GM12878 (cell line): ENCODE measurements around the gene NUMBL. TPM values are rescaled to one million over a fixed set of nuclear protein-coding genes. Genes with fewer than 3 reads are reported as not detected.

Experiments
- ATAC-seq: fragments of 200-7000 bp; cut with Tn5 transposase; 3 replicates; pipeline ENCODE4 v1.9.1; 2020; ENCODE audit warnings: mild to moderate bottlenecking, moderate library complexity
- BruUV-seq: library from RNA; stranded (reverse); fragments of 400-500 nt; replicated peaks from 2 replicates; lab custom pipeline; 2021; lab: Mats Ljungman, UMichigan
- CTCF ChIA-PET: fragments of 300-600 bp; sonication (Branson Sonifier 250); formaldehyde crosslinking; extraction: SDS; loops from one replicate; lab custom pipeline; 2021; ENCODE audit warnings: inconsistent platforms; lab: Yijun Ruan, JAX
- POLR2A ChIA-PET: fragments of 350-600 bp; formaldehyde crosslinking; extraction: SDS; loops from one replicate; lab custom pipeline; 2021; ENCODE audit warnings: inconsistent platforms; lab: Charles Lee
- RAD21 ChIA-PET: fragments of 300-600 bp; sonication (Branson Sonifier 250); formaldehyde crosslinking; loops from one replicate; lab custom pipeline; 2023; ENCODE audit warnings: antibody characterized with exemption; ENCODE audit not compliant: unreplicated experiment; lab: Charles Lee
- SMC1A ChIA-PET: fragments of 300-600 bp; sonication (Branson Sonifier 250); formaldehyde crosslinking; loops from one replicate; lab custom pipeline; 2023; ENCODE audit not compliant: unreplicated experiment, uncharacterized antibody; lab: Charles Lee
- DNase-seq: peaks from one replicate; pipeline ENCODE4 v3.0.0-alpha.2; 2011; ENCODE audit warnings: low read depth, low spot score
- FAIRE-seq: peaks from 3 replicates; lab custom pipeline; 2011; peaks lifted over from hg19 to GRCh38; lab: Jason Lieb, UNC
- H2AFZ ChIP-seq: 2 replicates; pipeline ENCODE4 v1.6.0; 2011; ENCODE audit warnings: low read depth, low read length, control low read depth; ENCODE audit not compliant: control insufficient read depth
- H3K27ac ChIP-seq: 2 replicates; pipeline ENCODE4 v1.5.1; 2011; ENCODE audit warnings: control low read depth; ENCODE audit not compliant: control insufficient read depth, insufficient read depth
- H3K27me3 ChIP-seq, 2 experiments: replicated peaks in 1 of 2; 2 replicates each; pipeline versions ENCODE4 v1.6.0 to v1.6.1; 2011; ENCODE audit warnings: low read length in 1 of 2; ENCODE audit not compliant: control insufficient read depth in 2 of 2, insufficient read depth in 2 of 2
- H3K36me3 ChIP-seq, 2 experiments: 2 replicates each; pipeline ENCODE4 v1.5.1; 2011; ENCODE audit warnings: low read length in 1 of 2; ENCODE audit not compliant: control insufficient read depth in 2 of 2, insufficient read depth in 2 of 2
- H3K4me1 ChIP-seq: 2 replicates; pipeline ENCODE4 v1.6.1; 2011; ENCODE audit warnings: mild to moderate bottlenecking, low read length, moderate library complexity, mixed read lengths; ENCODE audit not compliant: control insufficient read depth, insufficient read depth
- H3K4me2 ChIP-seq: 2 replicates; pipeline ENCODE4 v1.6.0; 2011; ENCODE audit warnings: control low read depth; ENCODE audit not compliant: control insufficient read depth, insufficient read depth
- H3K4me3 ChIP-seq: fragments of 200-600 bp; sonication (generic); 2 replicates; pipeline ENCODE4 v1.5.1; 2016
- H3K79me2 ChIP-seq: 2 replicates; pipeline ENCODE4 v1.6.0; 2011; ENCODE audit warnings: low read length; ENCODE audit not compliant: control insufficient read depth, insufficient read depth
- H3K9ac ChIP-seq: 2 replicates; pipeline ENCODE4 v1.8.0; 2011; ENCODE audit warnings: low read length, control low read depth, mixed read lengths; ENCODE audit not compliant: control insufficient read depth, insufficient read depth
- H3K9me3 ChIP-seq: replicated peaks from 3 replicates; pipeline ENCODE4 v1.5.1; 2011; ENCODE audit warnings: mild to moderate bottlenecking, low read length; ENCODE audit not compliant: control insufficient read depth, insufficient read depth
- H4K20me1 ChIP-seq: 2 replicates; pipeline ENCODE4 v1.6.0; 2011; ENCODE audit not compliant: control insufficient read depth, insufficient read depth
- ATF3 ChIP-seq: IDR thresholded peaks from 2 replicates; pipeline ENCODE4 v1.6.1; 2011; ENCODE audit warnings: low read depth, mild to moderate bottlenecking, low read length, moderate library complexity, borderline replicate concordance; ENCODE audit errors: extremely low read depth
- BCL3 ChIP-seq: IDR thresholded peaks from 2 replicates; pipeline ENCODE4 v1.6.1; 2011; ENCODE audit warnings: borderline replicate concordance, low read depth, mild to moderate bottlenecking, moderate library complexity, low read length; ENCODE audit not compliant: insufficient read depth, poor library complexity, severe bottlenecking
- CEBPZ ChIP-seq: fragments of 150-350 bp; IDR thresholded peaks from 2 replicates; pipeline ENCODE4 v1.6.1; 2016; ENCODE audit warnings: low read depth, low read length
- EP300 ChIP-seq, 2 experiments: fragments of 150-350 bp in 1 of 2; IDR thresholded peaks; 2 replicates each; pipeline ENCODE4 v1.6.1; 2011 to 2012; ENCODE audit warnings: low read depth in 2 of 2, low read length in 2 of 2, borderline replicate concordance in 1 of 2, improper control_type of control experiment in 1 of 2, inconsistent platforms in 1 of 2; ENCODE audit not compliant: control insufficient read depth in 1 of 2
- JUNB ChIP-seq: IDR thresholded peaks from 2 replicates; pipeline ENCODE4 v1.6.1; 2016; ENCODE audit warnings: antibody characterized with exemption, mild to moderate bottlenecking
- PKNOX1 ChIP-seq: fragments of 450-650 bp; IDR thresholded peaks from 2 replicates; pipeline ENCODE4 v1.6.1; 2016; ENCODE audit warnings: mild to moderate bottlenecking
- SIX5 ChIP-seq: IDR thresholded peaks from 2 replicates; pipeline ENCODE4 v1.6.1; 2011; ENCODE audit warnings: mild to moderate bottlenecking, low read depth, low read length, moderate library complexity; ENCODE audit not compliant: severe bottlenecking
- SRF ChIP-seq, 2 experiments: IDR thresholded peaks; 2 replicates each; pipeline ENCODE4 v1.6.1; 2011; ENCODE audit warnings: low read depth in 2 of 2, low read length in 2 of 2, mild to moderate bottlenecking in 1 of 2, moderate library complexity in 1 of 2
- TARDBP ChIP-seq: IDR thresholded peaks from 2 replicates; pipeline ENCODE4 v1.6.1; 2016; ENCODE audit warnings: borderline replicate concordance
- USF1 ChIP-seq: IDR thresholded peaks from 2 replicates; pipeline ENCODE4 v1.6.1; 2011; ENCODE audit warnings: borderline replicate concordance, low read depth, mild to moderate bottlenecking, moderate library complexity, mixed read lengths, low read length; ENCODE audit not compliant: insufficient read depth; ENCODE audit errors: extremely low read length
- ZBED1 ChIP-seq: IDR thresholded peaks from 2 replicates; pipeline ENCODE4 v1.6.1; 2016; ENCODE audit warnings: borderline replicate concordance
- WGBS: methylation state at CpG from one replicate; pipeline ENCODE4 v1.1.6; 2016; ENCODE audit warnings: low lambda C conversion rate; ENCODE audit not compliant: insufficient replicate concordance, insufficient coverage; ENCODE audit errors: missing lambda C conversion rate; 5-methylcytosine and 5-hydroxymethylcytosine counted together
- in situ Hi-C: fragments of 300-500 bp; cut with MboI; formaldehyde crosslinking; loops from 9 replicates; pipeline ENCODE4 v1.14.3; 2018; ENCODE audit warnings: mixed read lengths
- intact Hi-C: fragments of 100-400 bp; cut with micrococcal nuclease; formaldehyde crosslinking; loops from one replicate; pipeline ENCODE4 v1.14.2; 2022; ENCODE audit not compliant: unreplicated experiment
- polyA plus RNA-seq, 11 experiments: library from polyadenylated mRNA; depleted of rRNA in 4 of 11; unstranded in 6 of 11; stranded (reverse) in 5 of 11; fragments of >200 nt; fragmentation: Nextera tagmentation in 4 of 11; fragmentation: Illumina TruSeq in 1 of 11; extraction: Ambion mirVana in 4 of 11; extraction: Trizol in 1 of 11; gene quantifications; 1 replicate in 1 of 11; 2 replicates in 10 of 11; pipeline versions ENCODE4 v1.2.1 to v1.2.3, GENCODE V29; 2011 to 2016; ENCODE audit warnings: inconsistent platforms in 2 of 11, missing spikeins in 2 of 11, low read depth in 1 of 11
- total RNA-seq, 4 experiments: library from RNA; depleted of rRNA in 3 of 4; stranded (reverse); fragments of >200 nt in 3 of 4; fragmentation: Illumina TruSeq in 1 of 4; extraction: Trizol in 1 of 4; gene quantifications; 2 replicates each; pipeline versions ENCODE4 v1.2.1 to v1.2.3, GENCODE V29; 2013 to 2021

Gene NUMBL
- total and polyA plus RNA-seq, 10 of the 15 experiments (the other 5 are each of a cell fraction or from before 2014, with no cell fraction given), result 0.16 to 9.4 (median 1.9) TPM

GRCh38 chr19:40632311-40633036 lies 58.0 kb downstream of the NUMBL start (continued):
- TF ChIP-seq CEBPZ (no peak), SIX5 (no peak), ZBED1 (no peak), PKNOX1 (no peak), JUNB (no peak), SRF (IDR thresholded peaks at IDR 0.05; ENCODE audit: low read depth in 2 of 2, low read length in 2 of 2) (no peak)

- FAIRE-seq, result no peak
- H4K20me1 ChIP-seq, result no peaks in the 10 kb centered on the region
- no peak for TF ChIP-seq ATF3
- TF ChIP-seq USF1, result no peak
- TF ChIP-seq TARDBP, result no peak
- TF ChIP-seq BCL3, result no peak
- TF ChIP-seq EP300 (IDR thresholded peaks at IDR 0.05; ENCODE audit: borderline replicate concordance in 1 of 2, control insufficient read depth in 1 of 2, low read depth in 2 of 2, low read length in 2 of 2), result no peak
Measured at GRCh38 chr19:40630571-40631160, 59.8 kb downstream of the NUMBL start.

More at GRCh38 chr19:40630571-40631160, 59.8 kb downstream of the NUMBL start:
- ATAC-seq (no peak), DNase-seq (no peak)
- Histone ChIP-seq H3K79me2 (no peaks in the 10 kb centered on the region), H3K36me3 (no peaks in the 10 kb centered on the region; a peak in 1 of 4 replicates), H3K27ac (no peak overlapping the region), H3K4me1 (no peaks in the 10 kb centered on the region), H3K4me3 (no peak overlapping the region), H2AFZ (no peak overlapping the region), H3K4me2 (no peak overlapping the region), H3K27me3 (no peaks in the 10 kb centered on the region), H3K9me3 (no peaks in the 10 kb centered on the region), H3K9ac (no peak overlapping the region)
- SMC1A ChIA-PET, result no interaction called here
- no TSS peak for BruUV-seq
- POLR2A ChIA-PET, result interaction anchor here (0.6 to 0.7 kb wide), 2 partner anchors 27 to 204 kb away, joined by 3 to 4 read pairs; no protein-coding TSS in a partner anchor
- RAD21 ChIA-PET, result no interaction called here
- CTCF ChIA-PET, result interaction anchor here (1.0 to 1.7 kb wide), 4 partner anchors 15 to 167 kb away, joined by 3 to 9 read pairs (median 3); no protein-coding TSS in a partner anchor
- intact Hi-C loops, result no loop called here
- WGBS, result 61% methylated on average over 16 of the region's 16 CpGs
- in situ Hi-C loops, result no loop called here
